GM18502 (cell line): ENCODE data around the gene PAX7.

Experiments used
- ATAC-seq: cut with Tn5 transposase; IDR thresholded peaks from one replicate; pipeline ENCODE4 v1.9.1; 2021; ENCODE audit warnings: mild to moderate bottlenecking; ENCODE audit not compliant: unreplicated experiment, poor library complexity

PAX7 gene

DNA sequence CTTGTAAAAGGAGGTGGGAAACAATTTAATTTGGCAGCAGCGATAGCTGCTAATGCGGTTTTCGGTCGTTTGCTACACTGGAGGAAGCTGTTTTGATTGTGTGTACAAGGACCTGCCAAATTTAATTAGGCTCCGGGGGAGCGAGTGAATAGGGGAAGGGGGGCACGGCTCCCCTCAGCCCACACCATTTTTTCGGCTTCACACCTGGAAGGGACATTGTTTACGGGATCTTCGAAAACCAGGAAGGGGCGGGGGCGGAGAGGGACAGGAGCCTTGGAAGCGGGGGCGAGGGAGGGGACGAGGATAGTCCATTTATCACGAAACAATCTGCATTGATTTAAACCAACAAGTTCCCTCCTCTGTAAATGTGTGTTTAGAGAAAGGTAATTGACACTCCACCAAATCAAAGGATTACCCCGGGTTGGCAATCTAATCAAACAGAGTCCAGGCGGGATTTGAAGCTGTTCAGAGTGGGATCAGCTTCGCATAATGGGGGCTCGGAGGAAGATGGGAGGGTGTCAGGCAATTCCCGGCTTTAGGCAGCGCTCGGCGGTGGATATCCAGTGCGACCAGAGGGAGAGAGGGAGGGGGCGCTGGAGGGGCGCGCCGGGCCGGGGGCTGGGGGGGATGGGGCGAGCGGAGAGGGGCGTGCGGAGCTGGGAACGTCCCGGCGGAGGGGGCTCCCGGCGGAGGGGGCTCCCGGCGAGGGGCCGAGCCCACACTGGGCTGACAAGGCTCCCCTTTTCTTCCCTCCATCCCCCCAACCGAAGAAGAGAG, 9.8 kb downstream of the PAX7 start:
- ATAC-seq = no peak

DNA sequence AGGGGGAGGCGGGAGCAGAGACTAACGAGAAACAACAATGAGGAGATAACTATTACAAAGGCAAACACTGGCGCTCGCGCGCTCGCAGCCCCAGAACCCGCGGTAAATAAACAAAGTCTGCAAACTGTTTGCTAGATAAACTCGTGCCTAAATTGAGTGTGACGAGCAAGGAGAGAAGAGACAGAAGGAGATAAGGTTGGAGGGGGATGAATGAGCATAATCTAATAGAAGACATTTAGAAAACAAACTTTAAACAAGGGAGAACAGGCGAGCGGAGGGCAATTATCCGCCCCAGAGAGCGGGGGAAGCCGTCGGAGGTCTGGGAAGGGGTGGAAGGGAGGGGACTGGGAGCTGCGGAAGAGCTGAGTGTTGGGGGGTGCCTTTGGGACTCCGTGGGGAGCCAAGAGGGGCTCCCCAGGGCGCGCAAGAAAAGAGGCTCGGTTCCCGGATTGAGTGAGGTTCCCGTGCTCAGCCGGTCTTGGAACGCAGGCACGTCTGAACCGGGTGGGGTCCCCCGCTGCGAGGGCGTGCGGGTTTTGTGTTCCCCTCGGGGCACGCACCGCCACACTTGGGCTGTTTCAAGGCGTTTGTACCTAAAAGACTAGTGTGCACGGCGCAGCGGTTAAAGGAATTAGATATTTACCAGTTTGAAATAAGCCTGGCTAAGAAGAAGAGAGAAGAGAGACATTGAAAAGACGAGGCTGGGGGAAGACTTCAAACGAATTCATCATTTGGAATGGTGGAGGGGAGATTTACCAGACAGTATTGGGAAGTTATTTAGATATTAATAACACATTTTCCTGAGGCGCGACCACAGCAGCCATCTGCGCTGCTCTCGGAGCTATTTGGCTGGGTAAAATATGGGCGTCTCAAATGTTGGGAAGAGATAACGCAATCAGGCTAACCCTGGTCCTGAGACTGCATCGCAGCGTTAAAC, 10.6 kb downstream of the PAX7 start:
- no peak for ATAC-seq

DNA sequence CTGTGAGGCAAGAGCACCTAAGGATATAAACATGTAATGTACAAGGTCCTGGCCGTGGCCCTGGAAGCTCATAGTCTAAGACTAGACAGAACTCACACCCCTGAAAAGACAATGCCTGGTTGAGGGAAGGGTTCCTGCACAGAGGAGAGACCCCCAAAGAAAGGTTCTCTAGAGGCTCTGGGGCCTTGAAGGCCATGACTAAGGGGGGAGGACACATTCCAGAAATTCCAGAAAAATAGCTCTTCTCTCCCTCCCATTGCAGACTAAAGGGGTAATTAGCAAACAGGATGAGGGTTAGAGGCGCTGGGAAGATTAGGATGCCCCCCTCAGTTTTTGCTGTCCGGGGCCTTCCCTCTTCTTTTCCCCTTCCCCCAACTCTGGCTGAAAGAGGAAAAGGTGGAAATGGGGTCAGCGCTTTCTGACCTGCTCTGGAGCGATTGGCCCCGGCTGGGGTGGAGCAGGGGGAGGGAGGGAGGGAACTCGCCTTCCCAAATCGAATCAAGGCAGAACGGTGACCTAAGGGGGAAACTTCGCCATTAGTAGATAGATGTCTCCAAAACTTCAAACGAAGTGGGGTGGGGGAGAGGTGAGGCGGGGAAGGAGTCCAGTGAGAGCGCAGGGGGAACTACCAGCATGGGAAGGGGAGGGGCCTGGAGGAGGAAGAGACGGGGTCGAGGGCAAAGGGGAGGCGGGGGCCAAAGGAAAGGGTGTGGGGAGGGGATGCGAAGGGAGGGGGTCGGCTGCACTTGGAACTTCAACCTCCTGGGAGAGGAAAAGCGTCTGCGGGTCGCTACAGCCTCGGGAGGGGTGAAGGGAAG, 11.8 kb downstream of the PAX7 start:
- no peak for ATAC-seq

DNA sequence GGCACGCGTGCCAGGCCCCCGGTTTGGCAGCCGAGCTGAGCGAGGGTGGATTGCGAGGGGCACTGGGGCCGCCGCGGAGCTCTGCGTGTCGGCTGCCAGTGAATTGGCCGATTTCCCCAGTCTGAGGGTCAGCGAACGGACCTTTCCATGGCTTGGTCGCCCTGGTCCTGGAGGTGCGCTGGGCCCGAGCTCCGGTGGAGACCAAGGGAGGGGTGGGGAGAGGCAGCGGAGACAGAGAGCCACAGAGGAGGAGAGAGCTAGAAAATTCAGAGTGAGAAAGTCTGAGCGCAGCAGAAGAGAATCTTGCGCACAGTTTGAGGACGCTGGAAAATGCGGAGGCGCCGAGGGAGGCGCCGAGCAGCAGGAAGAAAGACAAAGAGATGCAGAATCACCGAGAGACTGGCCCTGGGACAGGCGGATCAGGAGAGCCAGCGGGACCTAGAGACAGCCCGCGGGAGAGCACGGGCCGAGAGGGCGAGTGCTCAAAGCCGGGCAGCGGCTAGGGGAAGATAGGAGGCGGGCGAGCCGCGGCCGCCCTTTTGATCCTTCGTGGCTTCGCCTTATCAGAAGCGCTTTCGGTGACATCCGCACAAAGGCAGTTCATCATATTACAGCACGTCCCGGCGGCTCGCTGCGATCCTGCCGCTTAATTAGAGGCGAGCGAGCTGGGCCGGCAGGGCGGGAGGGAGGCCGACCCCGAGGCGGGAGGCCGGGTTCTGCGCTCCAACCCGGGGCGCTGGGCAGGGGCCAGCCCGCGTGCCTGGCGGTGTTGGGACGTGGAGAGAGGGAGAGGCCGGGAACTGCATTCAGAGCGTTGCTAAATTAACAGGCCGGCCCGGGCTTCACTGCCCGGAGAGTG, 12.7 kb downstream of the PAX7 start:
- ATAC-seq = no peak

DNA sequence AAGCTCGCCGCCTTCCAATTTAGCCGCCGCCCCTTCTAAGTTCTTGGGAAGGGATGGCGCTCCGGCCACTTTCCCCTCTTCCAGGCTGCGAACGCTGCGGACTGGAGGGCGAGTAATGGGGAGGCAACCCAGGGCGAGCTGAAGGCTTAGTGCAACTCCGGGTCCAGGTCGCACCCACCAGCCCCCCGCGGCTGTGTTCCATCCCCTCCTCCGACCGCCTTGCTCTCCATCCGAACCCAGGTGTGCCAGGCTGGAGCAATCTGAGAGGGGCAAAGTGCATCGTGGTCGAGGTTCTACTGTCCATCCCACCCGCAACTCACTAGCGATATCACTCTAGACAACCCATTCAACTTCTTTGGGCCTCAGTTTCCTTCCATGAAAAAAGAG, 13.4 kb downstream of the PAX7 start:
- no peak for ATAC-seq

DNA sequence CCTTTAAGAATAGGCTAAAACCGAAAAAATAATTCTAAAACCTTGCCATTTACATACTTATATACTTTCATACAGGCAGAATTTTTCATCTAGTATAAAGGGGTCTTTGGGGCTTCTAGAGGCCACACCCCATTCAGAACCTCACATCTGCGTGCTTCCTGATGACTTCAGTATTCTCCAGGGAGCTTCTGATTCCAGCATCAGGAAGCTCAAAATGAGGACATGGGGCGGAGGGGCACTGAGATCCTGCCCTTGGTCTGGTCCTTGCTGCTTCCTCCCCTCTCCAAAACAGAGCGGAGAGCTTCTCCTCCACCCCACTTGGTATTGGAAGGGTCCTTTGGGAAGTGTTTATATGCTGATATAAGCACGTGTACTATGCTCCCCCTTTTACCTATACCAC, 13.8 kb downstream of the PAX7 start:
- no peak for ATAC-seq

DNA sequence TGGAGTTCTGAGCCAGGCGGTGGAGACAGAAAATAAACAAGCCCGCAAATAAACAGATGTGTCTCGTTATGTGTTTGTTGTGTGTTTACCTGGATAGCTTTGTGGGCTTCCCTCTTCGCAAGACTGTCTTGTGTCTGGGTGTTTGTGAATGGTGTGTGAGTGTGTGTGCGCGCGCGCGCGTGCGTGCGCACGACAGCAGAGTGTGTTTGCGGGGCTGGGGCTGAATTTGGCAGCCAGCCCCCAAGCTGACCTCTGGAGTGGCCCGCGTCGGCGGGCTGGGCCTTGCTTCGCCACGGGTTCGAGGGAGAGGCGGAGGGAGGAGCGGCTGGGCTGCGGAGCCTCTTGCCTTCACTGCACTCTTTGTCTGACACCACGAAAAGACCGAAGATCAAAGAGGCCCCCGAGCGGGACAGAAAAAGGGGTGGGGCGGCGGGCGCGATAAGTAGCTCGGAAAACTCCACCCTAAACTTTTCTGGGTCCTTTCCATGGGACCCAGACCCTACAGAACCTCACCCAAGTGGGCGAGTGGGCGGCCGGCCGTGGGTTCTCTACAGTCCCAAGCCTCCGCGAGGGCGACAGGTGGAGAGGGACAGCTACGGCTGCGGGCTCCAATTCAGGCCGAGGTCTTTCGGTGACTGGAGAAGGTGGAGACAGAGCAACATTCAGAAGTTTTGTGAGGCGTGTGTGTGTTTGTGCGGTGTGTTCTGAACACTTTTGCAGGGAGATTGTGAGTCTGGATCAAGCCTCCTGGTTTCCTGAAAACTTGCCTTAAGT, 14.5 kb downstream of the PAX7 start:
- ATAC-seq = no peak

DNA sequence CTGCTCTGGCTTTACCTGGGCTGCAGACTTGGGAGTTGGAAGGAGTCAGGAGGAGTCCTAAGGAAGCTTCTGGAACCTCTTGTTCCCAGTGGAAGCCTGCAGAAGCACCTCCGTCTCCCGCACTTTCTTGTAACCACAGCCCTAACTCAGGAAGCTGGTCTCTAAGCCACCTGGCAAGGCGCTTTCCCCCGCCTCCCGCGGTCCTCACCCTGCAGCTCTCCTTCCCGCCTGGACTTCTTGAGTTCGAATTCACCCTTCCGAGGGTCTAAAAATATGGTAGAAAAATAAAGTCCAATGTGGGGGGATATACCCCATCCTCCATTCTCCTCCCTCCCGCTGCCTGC, 15.1 kb downstream of the PAX7 start:
- no peak for ATAC-seq

DNA sequence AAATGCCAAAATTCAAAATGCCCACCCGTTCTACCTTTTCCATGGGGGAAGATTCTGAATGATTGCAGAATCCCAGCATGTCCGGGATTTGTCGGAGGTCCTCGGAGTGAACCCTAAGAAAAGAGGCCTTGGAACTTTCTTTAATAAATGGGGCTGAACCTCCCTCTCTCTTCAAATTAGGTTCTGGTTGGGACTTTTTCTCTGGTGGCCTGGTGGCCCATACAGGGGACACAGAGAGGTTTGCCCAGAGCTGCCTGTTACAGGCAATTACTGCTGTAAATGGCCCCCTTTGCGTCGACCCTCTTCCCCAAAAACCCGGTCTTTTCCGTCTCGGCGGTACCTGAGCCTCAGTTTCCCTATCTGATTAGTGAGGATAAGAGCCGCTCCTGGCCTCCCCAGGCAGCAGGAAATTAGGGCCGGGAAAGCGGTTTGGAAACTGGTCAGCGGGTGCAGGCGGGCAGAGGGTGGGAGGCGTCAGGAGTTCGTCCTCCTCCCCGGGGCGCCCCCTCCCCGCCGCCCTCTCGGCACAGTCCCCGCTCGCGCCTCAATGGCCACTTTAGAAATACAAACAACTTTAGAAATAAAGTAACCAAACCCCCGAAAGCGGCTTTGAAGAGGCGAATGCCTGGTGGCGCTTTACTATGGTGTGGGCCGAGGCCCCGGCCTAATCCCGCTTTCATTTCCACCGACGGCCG, 15.6 kb downstream of the PAX7 start:
- ATAC-seq = no peak

DNA sequence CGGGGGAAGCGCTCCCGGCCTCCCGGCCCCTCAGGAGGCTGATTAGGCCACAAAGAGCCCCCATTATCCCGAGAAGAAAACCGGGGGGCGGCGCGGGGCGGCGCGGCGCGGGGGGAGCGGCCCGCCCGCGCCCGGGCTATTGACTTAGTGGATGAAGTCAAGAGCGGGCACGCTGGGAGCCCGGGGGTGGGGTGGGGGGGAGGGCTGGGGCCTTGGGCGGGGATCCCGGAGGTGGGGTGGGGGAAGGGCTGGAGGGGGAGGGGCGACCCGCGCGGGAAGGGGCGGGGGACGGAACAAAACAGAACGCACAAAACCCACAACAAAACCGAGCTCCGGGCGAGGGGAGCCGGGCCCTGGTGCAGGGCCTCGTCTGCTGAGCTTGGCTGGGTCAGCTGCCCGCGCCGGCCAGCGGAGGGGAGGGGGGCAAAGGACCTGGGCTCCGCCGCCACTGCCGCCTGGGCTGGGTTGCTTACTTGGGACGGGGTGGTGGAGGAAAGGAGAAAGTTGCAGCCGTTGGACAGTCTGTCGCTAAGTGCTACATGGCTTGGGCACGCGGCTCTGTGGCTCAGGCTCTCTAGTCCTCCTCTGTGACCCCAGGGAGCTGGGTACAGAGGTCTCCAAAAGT, 16.3 kb downstream of the PAX7 start:
- no peak for ATAC-seq

DNA sequence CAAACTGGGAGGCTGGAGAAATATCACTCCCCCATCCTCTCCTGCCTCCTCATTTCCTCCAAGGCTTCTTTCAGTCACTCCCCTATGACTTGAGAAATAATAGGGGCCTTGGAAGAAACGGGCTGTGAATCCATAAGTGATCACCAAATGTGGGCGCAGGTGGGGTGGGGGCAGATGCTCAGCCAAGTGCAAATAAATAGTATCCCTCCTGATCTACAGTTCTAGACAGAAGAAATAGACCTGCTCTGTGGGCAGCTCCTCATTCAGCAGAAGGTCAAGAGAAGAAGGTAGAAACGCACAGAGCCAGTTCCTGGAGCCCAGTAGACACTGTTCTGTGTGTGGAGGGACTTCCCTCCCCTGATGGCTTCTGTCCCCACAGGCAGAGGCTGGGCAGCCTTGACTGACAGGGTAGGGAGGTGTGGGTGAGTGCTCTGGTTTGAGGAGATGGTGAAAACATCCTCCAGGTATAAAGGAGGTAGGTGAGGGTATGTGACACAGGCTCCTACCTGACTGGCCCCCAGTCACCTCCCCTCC, 17.1 kb downstream of the PAX7 start:
- no peak for ATAC-seq

DNA sequence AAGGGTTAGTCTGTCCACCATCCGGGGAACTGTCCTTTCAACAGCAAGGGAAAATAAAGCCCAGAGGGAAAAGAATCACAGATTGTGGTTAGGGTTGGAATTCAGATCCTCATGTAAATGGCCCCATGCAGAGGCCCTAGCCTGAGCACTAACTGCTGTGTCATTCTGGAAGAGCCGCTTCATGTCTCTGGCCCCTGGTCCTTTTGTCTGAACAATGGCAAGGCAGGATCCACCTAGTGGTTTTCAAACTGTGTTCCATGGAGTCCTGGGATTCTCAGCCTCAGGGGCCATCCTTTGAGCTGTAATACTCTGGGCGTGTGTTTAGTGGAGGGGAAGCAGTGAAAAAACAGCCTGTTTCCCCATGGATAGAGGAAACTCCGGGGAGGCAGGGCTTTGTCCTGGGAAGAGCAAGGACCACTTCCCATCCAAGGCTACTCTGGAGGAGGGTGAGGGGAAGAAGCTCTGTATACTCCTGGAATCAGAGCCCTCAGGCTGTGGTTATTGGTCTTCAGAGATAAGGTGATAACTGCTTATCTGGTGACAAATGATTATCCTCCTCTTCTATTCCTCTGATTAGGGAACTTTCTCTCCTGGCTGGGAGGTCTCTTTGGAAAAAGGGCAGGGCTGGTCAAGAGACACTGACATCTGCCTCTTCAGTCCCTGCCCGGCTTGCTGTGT, 19.2 kb downstream of the PAX7 start:
- ATAC-seq = no peak

DNA sequence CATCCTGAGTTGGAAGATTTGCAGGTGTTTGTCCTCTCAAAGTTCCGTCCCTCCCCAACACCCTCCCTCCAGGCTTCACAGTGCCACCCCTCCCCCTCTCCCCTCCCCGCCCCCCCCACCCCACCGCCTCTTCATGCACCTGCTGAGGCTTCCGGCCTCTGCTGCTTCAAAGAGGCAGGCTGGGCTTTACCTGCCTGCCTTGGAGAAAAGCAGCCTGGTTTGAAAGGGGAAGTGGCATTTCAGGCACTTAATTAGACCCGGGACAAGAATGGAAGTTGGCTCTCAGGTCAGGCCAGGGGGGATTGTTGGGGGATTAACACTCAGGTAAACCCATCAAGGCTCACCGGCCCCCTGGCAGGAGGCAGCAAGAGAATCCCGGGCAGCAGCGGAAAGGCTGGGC, 21.1 kb downstream of the PAX7 start:
- ATAC-seq = no peak

DNA sequence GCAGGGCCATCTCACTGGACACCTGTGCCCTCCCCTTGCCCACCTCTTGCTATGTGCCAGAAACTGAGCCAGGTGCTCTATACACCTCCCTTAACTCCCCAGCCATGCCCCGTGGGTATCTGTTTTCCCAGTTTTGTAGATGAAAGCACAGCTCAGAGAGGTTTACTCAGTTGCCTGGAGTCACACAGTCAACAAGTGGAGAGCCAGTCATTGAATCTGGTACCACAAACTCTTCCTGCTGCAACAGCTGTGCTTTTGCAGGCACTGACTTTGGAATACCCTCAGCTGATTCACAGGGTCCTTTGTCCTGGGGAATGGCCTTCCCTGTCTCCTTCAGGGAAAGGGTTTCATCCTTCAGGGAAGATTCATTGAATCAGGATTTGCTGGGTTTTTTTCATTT, 22.1 kb downstream of the PAX7 start:
- no peak for ATAC-seq

DNA sequence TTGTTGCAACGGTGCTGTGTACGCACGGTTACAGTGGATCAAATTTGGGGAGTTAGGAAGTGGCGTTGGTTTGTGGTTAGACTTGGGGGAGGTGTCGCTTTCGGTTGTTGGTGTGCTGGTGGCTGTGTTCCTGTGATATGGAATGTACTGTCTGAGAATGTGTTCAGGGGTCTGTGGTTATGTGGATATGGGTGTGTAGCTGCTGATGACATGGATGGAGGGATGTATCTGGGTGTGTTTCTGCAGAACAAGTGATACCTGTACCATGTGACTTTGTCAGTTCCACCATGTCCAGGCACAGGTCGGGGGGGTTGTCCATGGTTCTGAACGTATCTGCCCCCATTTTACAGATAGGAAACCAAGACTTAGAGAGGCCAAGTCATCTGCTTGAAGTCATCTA, 22.7 kb downstream of the PAX7 start:
- no peak for ATAC-seq

DNA sequence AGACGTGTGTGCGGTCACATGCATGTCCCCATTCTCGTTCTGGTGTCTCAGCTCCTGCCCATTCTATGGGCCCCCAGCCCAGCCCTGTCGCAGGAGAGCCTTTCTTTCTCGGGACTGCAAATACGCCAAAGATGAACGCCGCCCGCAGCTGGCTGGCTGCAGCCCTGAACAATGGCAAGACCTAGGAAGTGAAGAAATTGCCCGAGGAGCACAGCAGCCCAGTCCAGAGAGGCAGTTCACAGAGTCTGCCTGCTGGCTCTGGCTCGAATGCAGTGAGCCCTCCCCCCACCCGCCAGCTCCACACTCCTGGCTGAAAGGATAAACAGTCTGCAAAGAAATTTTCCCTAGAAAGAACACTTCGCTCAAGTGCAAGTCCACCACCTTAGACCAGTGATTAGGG, 23.3 kb downstream of the PAX7 start:
- ATAC-seq = no peak

DNA sequence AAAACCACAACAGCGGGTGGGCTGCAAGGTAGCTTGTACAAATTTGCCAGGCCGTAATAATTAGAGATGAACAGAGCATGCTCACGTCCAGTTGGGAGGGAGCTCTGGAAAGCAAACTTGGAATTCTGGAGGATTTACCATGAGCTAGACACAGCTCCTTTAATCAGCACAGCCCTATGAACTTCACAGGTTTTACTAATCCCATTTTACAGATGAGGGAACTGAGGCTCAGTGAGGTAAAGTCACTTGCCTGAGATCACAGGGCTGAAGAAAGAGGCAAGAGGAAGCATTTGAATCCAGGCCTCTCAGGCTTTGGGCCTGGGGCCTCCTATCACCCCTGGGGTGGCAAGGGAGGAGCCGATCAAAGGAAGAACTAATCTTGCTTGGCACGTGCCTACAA, 24.0 kb downstream of the PAX7 start:
- no peak for ATAC-seq
